Measurements from ENCODE around the gene JMJD8. TPM values are rescaled to one million over a fixed set of nuclear protein-coding genes. Genes with fewer than 3 reads are reported as not detected.

Gene JMJD8
- total and polyA plus RNA-seq, 9 of the 15 experiments (the other 6 are each of a cell fraction or from before 2014, with no cell fraction given), result 1.2 to 50.6 (median 29.3) TPM

DNA sequence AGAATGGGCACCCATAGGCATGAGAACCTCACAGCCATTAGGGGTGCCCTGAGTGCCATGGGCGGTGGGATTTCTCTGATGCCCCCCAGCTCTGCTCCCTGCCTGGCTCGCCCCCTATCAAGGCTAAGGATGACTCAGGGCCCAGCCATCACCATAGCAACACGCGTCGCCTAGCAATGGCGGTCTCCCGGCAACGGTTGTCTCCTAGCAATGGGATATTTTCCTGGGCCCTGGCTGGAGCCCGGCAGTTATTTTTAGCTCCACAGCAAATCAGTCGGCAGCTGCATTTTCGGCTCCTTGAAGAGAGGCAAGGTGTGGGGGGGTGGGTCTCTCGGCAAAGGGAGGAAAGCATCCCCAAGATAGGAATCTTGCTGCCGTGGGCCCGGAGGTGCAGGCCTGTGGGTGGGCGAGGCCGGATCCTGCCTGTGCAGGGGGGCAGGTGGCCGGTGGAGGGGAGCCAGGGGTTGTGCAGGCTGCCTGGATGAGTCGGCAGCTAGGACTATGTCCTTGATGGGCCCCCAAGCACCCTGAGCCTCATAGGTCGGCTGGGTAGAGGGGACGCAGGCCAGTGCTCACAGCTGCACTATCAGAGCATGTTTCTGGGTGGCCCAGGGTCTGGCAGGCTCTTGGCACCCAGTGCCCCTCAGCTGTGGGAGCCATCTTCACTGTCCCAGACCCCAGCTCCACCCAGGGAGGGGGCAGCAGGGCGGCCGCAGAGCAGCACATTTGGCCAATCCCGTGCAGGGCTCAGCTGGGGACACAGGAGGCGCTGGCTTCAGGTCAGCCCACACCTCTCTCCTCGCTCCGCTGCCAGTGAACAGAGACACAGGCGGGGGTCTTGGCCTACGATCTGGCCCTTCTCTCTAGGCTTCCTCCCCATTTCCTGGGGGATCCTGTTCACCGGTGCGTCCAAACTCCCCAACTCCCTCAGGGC lies 25.7 kb upstream of the JMJD8 start (continued):
- TF ChIP-seq, protein P1, sequence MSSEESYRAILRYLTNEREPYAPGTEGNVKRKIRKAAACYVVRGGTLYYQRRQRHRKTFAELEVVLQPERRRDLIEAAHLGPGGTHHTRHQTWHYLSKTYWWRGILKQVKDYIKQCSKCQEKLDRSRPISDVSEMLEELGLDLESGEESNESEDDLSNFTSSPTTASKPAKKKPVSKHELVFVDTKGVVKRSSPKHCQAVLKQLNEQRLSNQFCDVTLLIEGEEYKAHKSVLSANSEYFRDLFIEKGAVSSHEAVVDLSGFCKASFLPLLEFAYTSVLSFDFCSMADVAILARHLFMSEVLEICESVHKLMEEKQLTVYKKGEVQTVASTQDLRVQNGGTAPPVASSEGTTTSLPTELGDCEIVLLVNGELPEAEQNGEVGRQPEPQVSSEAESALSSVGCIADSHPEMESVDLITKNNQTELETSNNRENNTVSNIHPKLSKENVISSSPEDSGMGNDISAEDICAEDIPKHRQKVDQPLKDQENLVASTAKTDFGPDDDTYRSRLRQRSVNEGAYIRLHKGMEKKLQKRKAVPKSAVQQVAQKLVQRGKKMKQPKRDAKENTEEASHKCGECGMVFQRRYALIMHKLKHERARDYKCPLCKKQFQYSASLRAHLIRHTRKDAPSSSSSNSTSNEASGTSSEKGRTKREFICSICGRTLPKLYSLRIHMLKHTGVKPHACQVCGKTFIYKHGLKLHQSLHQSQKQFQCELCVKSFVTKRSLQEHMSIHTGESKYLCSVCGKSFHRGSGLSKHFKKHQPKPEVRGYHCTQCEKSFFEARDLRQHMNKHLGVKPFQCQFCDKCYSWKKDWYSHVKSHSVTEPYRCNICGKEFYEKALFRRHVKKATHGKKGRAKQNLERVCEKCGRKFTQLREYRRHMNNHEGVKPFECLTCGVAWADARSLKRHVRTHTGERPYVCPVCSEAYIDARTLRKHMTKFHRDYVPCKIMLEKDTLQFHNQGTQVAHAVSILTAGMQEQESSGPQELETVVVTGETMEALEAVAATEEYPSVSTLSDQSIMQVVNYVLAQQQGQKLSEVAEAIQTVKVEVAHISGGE (CRISPR knock-in tag; IDR thresholded peaks at IDR 0.05), result no peak
- no peak for TF ChIP-seq ZNF140 (CRISPR knock-in tag; IDR thresholded peaks at IDR 0.05)
- TF ChIP-seq, protein P2, sequence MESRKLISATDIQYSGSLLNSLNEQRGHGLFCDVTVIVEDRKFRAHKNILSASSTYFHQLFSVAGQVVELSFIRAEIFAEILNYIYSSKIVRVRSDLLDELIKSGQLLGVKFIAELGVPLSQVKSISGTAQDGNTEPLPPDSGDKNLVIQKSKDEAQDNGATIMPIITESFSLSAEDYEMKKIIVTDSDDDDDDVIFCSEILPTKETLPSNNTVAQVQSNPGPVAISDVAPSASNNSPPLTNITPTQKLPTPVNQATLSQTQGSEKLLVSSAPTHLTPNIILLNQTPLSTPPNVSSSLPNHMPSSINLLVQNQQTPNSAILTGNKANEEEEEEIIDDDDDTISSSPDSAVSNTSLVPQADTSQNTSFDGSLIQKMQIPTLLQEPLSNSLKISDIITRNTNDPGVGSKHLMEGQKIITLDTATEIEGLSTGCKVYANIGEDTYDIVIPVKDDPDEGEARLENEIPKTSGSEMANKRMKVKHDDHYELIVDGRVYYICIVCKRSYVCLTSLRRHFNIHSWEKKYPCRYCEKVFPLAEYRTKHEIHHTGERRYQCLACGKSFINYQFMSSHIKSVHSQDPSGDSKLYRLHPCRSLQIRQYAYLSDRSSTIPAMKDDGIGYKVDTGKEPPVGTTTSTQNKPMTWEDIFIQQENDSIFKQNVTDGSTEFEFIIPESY (CRISPR knock-in tag; IDR thresholded peaks at IDR 0.05), result no peak
- TF ChIP-seq SETDB1 (IDR thresholded peaks at IDR 0.05; ENCODE audit: low read length), result no peak
- peak; percentile 33; the same call in 1 of the 2 replicates for TF ChIP-seq MAFG (tag; conservative IDR thresholded peaks at IDR 0.05)
- TF ChIP-seq E2F3 (CRISPR knock-in tag; IDR thresholded peaks at IDR 0.05), result no peak
- no peak for TF ChIP-seq PHF8 (IDR thresholded peaks at IDR 0.05; ENCODE audit: borderline replicate concordance, low read length)
- no peak for TF ChIP-seq POLR2B (IDR thresholded peaks at IDR 0.05; ENCODE audit: low read depth, partially characterized antibody)
- no peak for TF ChIP-seq PCBP1 (IDR thresholded peaks at IDR 0.05; ENCODE audit: low read depth, low read length, poor library complexity, severe bottlenecking)
- TF ChIP-seq, protein P3, sequence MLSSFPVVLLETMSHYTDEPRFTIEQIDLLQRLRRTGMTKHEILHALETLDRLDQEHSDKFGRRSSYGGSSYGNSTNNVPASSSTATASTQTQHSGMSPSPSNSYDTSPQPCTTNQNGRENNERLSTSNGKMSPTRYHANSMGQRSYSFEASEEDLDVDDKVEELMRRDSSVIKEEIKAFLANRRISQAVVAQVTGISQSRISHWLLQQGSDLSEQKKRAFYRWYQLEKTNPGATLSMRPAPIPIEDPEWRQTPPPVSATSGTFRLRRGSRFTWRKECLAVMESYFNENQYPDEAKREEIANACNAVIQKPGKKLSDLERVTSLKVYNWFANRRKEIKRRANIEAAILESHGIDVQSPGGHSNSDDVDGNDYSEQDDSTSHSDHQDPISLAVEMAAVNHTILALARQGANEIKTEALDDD (IDR thresholded peaks at IDR 0.05), result no peak
- TF ChIP-seq TBL1XR1 (IDR thresholded peaks at IDR 0.05; ENCODE audit: low read length in 2 of 2), result no peak
- TF ChIP-seq KDM1A (IDR thresholded peaks at IDR 0.05), result peak; percentile 83 to 94
- TF ChIP-seq ZNF696 (CRISPR knock-in tag; conservative IDR thresholded peaks at IDR 0.05), result no peak
- TF ChIP-seq ZNF146 (CRISPR knock-in tag; IDR thresholded peaks at IDR 0.05; ENCODE audit: unreplicated experiment), result no peak
- no peak for TF ChIP-seq ZNF3 (CRISPR knock-in tag; IDR thresholded peaks at IDR 0.05)
- no peak for TF ChIP-seq MCM3 (IDR thresholded peaks at IDR 0.05)
- no peak for TF ChIP-seq SMAD1 (IDR thresholded peaks at IDR 0.05; ENCODE audit: low read depth, low read length, partially characterized antibody)
- no peak for TF ChIP-seq ZFP36 (IDR thresholded peaks at IDR 0.05; ENCODE audit: low read depth, low read length, partially characterized antibody)
- no peak for TF ChIP-seq ELF1 (tag; IDR thresholded peaks at IDR 0.05)
- no peak for TF ChIP-seq NFATC3 (IDR thresholded peaks at IDR 0.05)
- no peak for TF ChIP-seq ZNF766 (CRISPR knock-in tag; conservative IDR thresholded peaks at IDR 0.05)
- no peak for TF ChIP-seq BCL6 (CRISPR knock-in tag; IDR thresholded peaks at IDR 0.05)
- TF ChIP-seq MAFK (IDR thresholded peaks at IDR 0.05; ENCODE audit: low read length), result peak; percentile 37; the same call in 1 of the 2 replicates

All from K562 (cell line).